ENCODE measurements around the gene C10orf95. TPM values are rescaled to one million over a fixed set of nuclear protein-coding genes. Genes with fewer than 3 reads are reported as not detected.

C10orf95 gene
- total and polyA plus RNA-seq, 10 of the 15 experiments (the other 5 are each of a cell fraction or from before 2014, with no cell fraction given), result 0.06 to 1.1 (median 0.31) TPM

DNA sequence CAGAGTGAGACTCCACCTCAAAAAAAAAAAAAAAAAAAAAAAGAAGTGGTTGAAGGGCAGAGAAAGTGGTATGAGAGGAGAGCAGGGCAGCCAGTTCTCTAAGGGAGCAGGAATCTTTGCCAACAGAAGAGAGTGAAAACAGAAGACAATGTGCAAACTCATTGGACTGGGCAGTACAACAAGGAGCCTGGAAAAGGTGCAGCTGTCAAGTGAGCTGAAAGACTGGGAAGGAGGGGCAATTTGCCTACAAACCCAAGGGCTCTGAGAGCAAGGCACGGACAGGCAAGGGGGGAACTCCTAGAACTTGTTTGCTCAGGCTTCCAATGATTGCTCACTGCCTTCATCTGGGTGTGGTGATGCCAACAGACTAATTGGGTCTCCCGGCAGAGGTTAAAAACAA, 41.6 kb upstream of the C10orf95 start:
- intact Hi-C loops (cut with micrococcal nuclease; ENCODE audit: unreplicated experiment), result no loop called here
- in situ Hi-C loops (cut with MboI), result no loop called here
- no peaks in the 10 kb centered on the region for H3K9me3 ChIP-seq (replicated peaks; ENCODE audit: control insufficient read depth, insufficient read depth, low read length)
- H3K36me3 ChIP-seq (ENCODE audit: control insufficient read depth in 2 of 2, insufficient read depth in 2 of 2, low read length in 1 of 2), result peaks cover 11 to 15% of the 10 kb centered on the region in 2 experiments
- BruUV-seq (replicated peaks), result no TSS peak
- no peak for FAIRE-seq
- TF ChIP-seq, protein P1, sequence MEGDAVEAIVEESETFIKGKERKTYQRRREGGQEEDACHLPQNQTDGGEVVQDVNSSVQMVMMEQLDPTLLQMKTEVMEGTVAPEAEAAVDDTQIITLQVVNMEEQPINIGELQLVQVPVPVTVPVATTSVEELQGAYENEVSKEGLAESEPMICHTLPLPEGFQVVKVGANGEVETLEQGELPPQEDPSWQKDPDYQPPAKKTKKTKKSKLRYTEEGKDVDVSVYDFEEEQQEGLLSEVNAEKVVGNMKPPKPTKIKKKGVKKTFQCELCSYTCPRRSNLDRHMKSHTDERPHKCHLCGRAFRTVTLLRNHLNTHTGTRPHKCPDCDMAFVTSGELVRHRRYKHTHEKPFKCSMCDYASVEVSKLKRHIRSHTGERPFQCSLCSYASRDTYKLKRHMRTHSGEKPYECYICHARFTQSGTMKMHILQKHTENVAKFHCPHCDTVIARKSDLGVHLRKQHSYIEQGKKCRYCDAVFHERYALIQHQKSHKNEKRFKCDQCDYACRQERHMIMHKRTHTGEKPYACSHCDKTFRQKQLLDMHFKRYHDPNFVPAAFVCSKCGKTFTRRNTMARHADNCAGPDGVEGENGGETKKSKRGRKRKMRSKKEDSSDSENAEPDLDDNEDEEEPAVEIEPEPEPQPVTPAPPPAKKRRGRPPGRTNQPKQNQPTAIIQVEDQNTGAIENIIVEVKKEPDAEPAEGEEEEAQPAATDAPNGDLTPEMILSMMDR (IDR thresholded peaks at IDR 0.05 in 2 of 3, conservative IDR thresholded peaks at IDR 0.05 in 1 of 3; ENCODE audit: control insufficient read depth in 2 of 3, extremely low read depth in 1 of 3, insufficient read depth in 1 of 3, low read depth in 3 of 3, low read length in 3 of 3), result no peak
- no peak for TF ChIP-seq CHD1 (IDR thresholded peaks at IDR 0.05; ENCODE audit: low read depth, low read length)
- no peak for TF ChIP-seq ETV6 (conservative IDR thresholded peaks at IDR 0.05 in 1 of 2, IDR thresholded peaks at IDR 0.05 in 1 of 2; ENCODE audit: borderline replicate concordance in 1 of 2, low read depth in 1 of 2)
- no peak for TF ChIP-seq SMC3 (IDR thresholded peaks at IDR 0.05; ENCODE audit: borderline replicate concordance, low read length)
- TF ChIP-seq, protein P2, sequence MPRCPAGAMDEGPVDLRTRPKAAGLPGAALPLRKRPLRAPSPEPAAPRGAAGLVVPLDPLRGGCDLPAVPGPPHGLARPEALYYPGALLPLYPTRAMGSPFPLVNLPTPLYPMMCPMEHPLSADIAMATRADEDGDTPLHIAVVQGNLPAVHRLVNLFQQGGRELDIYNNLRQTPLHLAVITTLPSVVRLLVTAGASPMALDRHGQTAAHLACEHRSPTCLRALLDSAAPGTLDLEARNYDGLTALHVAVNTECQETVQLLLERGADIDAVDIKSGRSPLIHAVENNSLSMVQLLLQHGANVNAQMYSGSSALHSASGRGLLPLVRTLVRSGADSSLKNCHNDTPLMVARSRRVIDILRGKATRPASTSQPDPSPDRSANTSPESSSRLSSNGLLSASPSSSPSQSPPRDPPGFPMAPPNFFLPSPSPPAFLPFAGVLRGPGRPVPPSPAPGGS (IDR thresholded peaks at IDR 0.05; ENCODE audit: borderline replicate concordance, insufficient read depth, low read depth, low read length, poor library complexity, severe bottlenecking), result no peak
- TF ChIP-seq, protein P3, sequence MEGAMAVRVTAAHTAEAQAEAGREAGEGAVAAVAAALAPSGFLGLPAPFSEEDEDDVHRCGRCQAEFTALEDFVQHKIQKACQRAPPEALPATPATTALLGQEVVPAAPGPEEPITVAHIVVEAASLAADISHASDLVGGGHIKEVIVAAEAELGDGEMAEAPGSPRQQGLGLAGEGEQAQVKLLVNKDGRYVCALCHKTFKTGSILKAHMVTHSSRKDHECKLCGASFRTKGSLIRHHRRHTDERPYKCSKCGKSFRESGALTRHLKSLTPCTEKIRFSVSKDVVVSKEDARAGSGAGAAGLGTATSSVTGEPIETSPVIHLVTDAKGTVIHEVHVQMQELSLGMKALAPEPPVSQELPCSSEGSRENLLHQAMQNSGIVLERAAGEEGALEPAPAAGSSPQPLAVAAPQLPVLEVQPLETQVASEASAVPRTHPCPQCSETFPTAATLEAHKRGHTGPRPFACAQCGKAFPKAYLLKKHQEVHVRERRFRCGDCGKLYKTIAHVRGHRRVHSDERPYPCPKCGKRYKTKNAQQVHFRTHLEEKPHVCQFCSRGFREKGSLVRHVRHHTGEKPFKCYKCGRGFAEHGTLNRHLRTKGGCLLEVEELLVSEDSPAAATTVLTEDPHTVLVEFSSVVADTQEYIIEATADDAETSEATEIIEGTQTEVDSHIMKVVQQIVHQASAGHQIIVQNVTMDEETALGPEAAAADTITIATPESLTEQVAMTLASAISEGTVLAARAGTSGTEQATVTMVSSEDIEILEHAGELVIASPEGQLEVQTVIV (IDR thresholded peaks at IDR 0.05; ENCODE audit: borderline replicate concordance, partially characterized antibody), result no peak
- no peak for TF ChIP-seq NBN (IDR thresholded peaks at IDR 0.05)
- TF ChIP-seq, protein P4, sequence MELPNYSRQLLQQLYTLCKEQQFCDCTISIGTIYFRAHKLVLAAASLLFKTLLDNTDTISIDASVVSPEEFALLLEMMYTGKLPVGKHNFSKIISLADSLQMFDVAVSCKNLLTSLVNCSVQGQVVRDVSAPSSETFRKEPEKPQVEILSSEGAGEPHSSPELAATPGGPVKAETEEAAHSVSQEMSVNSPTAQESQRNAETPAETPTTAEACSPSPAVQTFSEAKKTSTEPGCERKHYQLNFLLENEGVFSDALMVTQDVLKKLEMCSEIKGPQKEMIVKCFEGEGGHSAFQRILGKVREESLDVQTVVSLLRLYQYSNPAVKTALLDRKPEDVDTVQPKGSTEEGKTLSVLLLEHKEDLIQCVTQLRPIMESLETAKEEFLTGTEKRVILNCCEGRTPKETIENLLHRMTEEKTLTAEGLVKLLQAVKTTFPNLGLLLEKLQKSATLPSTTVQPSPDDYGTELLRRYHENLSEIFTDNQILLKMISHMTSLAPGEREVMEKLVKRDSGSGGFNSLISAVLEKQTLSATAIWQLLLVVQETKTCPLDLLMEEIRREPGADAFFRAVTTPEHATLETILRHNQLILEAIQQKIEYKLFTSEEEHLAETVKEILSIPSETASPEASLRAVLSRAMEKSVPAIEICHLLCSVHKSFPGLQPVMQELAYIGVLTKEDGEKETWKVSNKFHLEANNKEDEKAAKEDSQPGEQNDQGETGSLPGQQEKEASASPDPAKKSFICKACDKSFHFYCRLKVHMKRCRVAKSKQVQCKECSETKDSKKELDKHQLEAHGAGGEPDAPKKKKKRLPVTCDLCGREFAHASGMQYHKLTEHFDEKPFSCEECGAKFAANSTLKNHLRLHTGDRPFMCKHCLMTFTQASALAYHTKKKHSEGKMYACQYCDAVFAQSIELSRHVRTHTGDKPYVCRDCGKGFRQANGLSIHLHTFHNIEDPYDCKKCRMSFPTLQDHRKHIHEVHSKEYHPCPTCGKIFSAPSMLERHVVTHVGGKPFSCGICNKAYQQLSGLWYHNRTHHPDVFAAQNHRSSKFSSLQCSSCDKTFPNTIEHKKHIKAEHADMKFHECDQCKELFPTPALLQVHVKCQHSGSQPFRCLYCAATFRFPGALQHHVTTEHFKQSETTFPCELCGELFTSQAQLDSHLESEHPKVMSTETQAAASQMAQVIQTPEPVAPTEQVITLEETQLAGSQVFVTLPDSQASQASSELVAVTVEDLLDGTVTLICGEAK (IDR thresholded peaks at IDR 0.05; ENCODE audit: borderline replicate concordance), result no peak
- no peak for TF ChIP-seq SMAD5 (IDR thresholded peaks at IDR 0.05; ENCODE audit: low read depth)
- no peak for TF ChIP-seq ESRRA (IDR thresholded peaks at IDR 0.05; ENCODE audit: low read length)
- TF ChIP-seq EGR1 (IDR thresholded peaks at IDR 0.05; ENCODE audit: borderline replicate concordance in 1 of 2, low read depth in 2 of 2, low read length in 2 of 2), result no peak
- no peak for TF ChIP-seq KAT2A (conservative IDR thresholded peaks at IDR 0.05; ENCODE audit: control insufficient read depth, low read depth, low read length)
- TF ChIP-seq MYB (IDR thresholded peaks at IDR 0.05; ENCODE audit: borderline replicate concordance, low read depth, low read length), result no peak
- TF ChIP-seq YBX1 (IDR thresholded peaks at IDR 0.05), result no peak
- no peak for TF ChIP-seq POLR2AphosphoS5 (IDR thresholded peaks at IDR 0.05; ENCODE audit: low read length)
- no peak for DNase-seq (ENCODE audit: low read depth, low spot score)
- no peaks in the 10 kb centered on the region for H3K4me1 ChIP-seq (ENCODE audit: control insufficient read depth, insufficient read depth, low read length)
- H4K20me1 ChIP-seq (ENCODE audit: control insufficient read depth, insufficient read depth), result no peaks in the 10 kb centered on the region
- H3K27ac ChIP-seq (ENCODE audit: control insufficient read depth, insufficient read depth), result no peak overlapping the region
- H3K27me3 ChIP-seq (replicated peaks in 1 of 2; ENCODE audit: control insufficient read depth in 2 of 2, insufficient read depth in 2 of 2, low read length in 1 of 2), result no peaks in the 10 kb centered on the region
- no peak for ATAC-seq
- H3K79me2 ChIP-seq (ENCODE audit: control insufficient read depth, insufficient read depth, low read length), result peaks cover 22% of the 10 kb centered on the region
- ChIA-PET POLR2A (no interaction called here), SMC1A (ENCODE audit: uncharacterized antibody, unreplicated experiment) (interaction anchor here (1.3 kb wide), 1 partner anchor 71 kb away, joined by 3 read pairs; no protein-coding TSS in a partner anchor), RAD21 (ENCODE audit: unreplicated experiment) (no interaction called here), CTCF (no interaction called here)
- no peak overlapping the region for H2AFZ ChIP-seq (ENCODE audit: control insufficient read depth, low read depth, low read length)
- H3K4me3 ChIP-seq, result no peak overlapping the region
- 33% methylated on average over 2 of the region's 2 CpGs for WGBS (ENCODE audit: insufficient coverage, insufficient replicate concordance, low lambda C conversion rate, missing lambda C conversion rate)
- no peak overlapping the region for H3K4me2 ChIP-seq (ENCODE audit: control insufficient read depth, insufficient read depth)
- no peak overlapping the region for H3K9ac ChIP-seq (ENCODE audit: control insufficient read depth, insufficient read depth, low read length)
